C1 segment of cervical spinal cord (tissue), 14 donors: ENCODE measurements around the gene NFS1.
"Not testable (repeated sequence)": the region's sequence is repeated elsewhere in the genome, so short reads cannot be mapped to it uniquely, and the experiment has no call there.

Source experiments
- DNase-seq, 14 donors: peaks; one replicate each; lab custom pipeline; 2025; lab: John Stamatoyannopoulos, UW

NFS1 gene

GRCh38 chr20:35710039-35710438, 10.9 kb upstream of the NFS1 start:
- no peak for DNase-seq

DNA sequence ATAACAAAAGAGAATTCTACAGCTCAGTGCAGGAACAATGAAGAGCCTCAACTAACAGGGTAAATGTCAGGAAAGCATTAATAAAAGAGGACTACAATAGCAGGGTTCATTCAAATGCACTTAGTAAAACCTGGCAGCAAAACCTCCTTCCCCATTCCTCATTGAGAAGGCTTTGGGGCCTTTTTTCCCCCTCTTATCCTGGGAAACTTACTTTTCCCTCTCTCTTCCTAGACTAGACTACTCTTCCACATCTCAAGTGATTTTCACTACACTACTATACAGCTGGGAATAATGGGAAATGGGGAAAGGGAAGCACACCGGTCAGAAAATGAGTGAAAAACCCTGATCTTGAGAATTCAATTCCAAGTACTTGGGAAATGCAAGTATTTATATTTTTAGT, 10.1 kb upstream of the NFS1 start:
- DNase-seq, result no peak

DNA sequence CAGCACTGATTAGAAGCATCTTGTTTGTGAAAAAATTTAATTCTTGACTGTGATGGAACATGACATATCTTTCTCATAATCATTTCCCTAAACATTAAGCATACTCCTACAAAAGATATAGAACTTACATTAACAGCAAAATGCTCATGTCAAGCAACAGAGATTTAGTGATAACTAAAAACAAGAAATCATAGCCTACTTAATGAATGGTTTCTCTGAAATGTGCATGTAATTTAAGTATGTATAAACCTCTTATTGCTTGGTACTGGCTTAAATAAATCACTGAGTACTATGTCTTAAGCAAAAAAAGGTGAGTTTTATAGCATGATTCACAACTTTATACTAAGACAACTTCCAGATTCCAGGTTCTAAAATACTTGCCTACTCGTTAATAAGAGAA, 9.3 kb upstream of the NFS1 start:
- no peak for DNase-seq

- DNase-seq, result not testable (repeated sequence)
Measured at GRCh38 chr20:35706591-35707529, 7.7 kb upstream of the NFS1 start.

DNA sequence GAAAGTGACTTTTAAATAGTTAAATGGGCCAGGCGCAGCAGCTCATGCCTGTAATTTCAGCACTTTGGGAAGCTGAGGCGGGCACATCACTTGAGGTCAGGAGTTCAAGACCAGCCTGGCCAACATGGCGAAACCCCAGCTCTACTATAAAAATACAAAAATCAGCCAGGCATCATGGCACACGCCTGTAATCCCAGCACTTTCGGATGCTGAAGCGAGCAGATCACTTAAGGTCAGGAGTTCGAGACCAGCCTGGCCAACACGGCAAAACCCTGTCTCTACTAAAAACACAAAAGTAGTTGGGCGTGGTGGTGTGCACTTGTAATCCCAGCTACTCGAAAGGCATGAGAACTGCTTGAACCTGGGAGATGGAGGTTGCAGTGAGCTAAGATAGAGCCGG, 6.7 kb upstream of the NFS1 start:
- not testable (repeated sequence) for DNase-seq

- DNase-seq, result no peak
Measured at GRCh38 chr20:35704514-35705261, 5.5 kb upstream of the NFS1 start.

- DNase-seq, result no peak
Measured at GRCh38 chr20:35702824-35703695, 3.9 kb upstream of the NFS1 start.

GRCh38 chr20:35702051-35702823, 3.1 kb upstream of the NFS1 start:
- no peak for DNase-seq

- DNase-seq, result no peak
Measured at GRCh38 chr20:35700625-35701148, 1.5 kb upstream of the NFS1 start.

GRCh38 chr20:35699957-35700624, 939 bp upstream of the NFS1 start:
- DNase-seq, result no peak

GRCh38 chr20:35698298-35699126, 640 bp downstream of the NFS1 start:
- DNase-seq, result peak in 4 of 14 donors; percentile 20 to 42 (median 33)

DNA sequence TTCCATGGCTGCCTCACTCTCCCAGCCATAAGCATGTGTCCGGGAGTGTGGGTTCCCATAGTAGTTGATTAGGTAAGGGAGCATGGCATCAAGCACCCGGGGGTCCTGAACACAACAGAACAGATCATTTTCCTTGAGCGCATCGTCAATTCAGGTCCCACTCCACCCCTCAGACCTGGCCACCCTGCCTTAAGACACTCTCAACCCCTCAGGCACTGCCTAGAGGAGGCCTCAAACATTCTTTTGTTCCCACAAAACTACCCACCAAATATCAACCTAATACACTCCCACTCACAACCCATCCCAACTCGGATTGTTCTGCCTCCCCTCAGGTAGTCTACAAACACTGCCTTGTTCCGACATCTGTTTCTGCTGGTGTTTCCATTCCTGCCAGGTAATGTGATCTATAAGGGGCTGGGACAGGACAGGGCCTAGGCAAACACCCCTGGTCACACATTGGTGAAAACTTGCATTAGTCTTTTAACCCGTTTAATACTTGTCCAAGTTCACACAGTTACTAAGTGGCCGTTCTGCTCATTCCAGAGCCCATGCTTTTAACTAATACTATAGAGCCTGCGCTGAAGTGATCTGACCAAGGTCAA, 1.4 kb downstream of the NFS1 start:
- no peak for DNase-seq

DNA sequence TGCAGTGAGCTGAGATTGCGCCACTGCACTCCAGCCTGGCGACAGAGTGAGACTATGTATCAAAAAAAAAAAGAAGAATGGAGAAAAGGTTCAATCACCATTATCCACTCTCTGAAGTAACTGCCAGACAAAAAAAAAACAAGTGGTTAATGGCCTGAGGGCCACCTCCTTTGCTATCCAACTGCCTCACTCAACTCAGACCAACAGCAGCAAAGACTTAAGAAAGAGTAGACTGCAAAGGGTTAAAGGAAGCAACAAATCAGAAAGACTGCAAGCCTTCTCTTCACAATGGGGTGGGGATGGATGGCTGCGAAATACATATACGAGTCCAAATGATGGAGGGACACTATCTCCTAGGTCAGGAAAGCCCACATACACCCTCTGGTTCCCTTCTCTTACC, 3.2 kb downstream of the NFS1 start:
- DNase-seq, result no peak

DNA sequence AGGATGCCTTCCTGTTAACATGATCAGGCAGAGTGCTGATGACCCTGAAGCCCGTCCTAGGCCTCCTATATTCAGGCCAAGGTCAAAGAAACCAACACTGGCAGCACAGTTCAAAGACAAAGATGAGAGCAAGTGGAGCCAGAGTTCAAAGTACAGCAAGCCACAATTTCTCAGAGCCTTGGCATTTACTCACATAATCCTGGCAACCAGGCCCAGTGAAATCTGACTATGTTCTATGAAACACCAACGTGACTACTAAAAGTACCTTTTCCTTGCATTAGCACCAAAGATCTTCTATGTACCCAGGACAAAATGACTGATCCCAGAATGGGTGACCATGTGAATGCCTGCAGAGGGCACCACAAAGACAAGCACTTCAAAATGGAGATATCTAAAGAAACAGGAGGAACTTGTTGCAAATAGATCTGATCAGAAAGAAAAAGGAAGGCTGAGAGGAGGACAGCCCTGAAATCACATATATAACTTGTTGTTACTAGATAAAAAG, 3.9 kb downstream of the NFS1 start:
- no peak for DNase-seq

- no peak for DNase-seq
Measured at GRCh38 chr20:35690265-35690664, 8.9 kb downstream of the NFS1 start.

DNA sequence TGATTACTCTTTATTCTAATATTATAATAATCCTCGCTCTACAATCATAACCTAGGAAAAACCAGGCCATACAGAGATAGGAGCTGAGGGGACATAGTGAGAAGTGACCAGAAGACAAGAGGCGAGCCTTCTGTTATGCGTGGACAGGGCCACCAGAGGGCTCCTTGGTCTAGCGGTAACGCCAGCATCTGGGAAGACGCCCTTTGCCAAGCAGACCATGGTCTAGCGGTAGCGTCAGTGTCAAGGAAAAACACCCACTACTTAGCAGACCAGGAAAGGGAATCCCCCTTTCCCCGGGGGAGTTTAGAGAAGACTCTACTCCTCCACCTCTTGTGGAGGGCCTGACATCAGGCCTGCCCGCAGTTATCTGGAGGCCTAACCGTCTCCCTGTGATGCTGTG, 12.3 kb downstream of the NFS1 start:
- not testable (repeated sequence) for DNase-seq

GRCh38 chr20:35685368-35685767, 13.8 kb downstream of the NFS1 start:
- DNase-seq, result not testable (repeated sequence)

DNA sequence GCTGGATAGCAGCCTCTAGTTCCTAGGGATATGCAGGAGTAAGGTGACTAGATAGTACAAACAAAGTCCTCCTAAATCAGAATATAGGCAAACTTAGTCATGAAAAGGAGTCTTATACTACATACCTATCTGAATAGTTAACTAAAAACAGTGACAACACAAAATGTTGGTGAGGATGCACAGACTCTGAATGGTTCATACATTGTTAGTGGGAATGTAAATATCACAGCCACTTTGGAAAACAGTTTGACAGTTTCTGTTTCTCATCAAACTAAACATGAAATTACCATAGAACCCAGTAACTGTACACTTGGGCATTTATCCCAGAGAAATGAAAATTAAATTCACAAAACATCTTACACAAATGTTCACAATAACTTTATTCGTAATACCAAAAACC, 17.2 kb downstream of the NFS1 start:
- DNase-seq, result no peak
